Stimulated activated naive CD8-positive, alpha-beta T cell treated with anti-CD3 and anti-CD28 coated beads, Interleukin-15, Interleukin-2, amounts not matched to agents 100 U/mL and 50 U/mL, for 24 hours (primary cell): ENCODE results near the gene GABPB2.

Source experiments
- ATAC-seq: fragments of 150-1000 bp; cut with Tn5 transposase; one replicate; pipeline ENCODE4 v1.10.0; 2021
- DNase-seq: peaks from one replicate; pipeline ENCODE4 v3.0.0; 2021

The GABPB2 gene

DNA sequence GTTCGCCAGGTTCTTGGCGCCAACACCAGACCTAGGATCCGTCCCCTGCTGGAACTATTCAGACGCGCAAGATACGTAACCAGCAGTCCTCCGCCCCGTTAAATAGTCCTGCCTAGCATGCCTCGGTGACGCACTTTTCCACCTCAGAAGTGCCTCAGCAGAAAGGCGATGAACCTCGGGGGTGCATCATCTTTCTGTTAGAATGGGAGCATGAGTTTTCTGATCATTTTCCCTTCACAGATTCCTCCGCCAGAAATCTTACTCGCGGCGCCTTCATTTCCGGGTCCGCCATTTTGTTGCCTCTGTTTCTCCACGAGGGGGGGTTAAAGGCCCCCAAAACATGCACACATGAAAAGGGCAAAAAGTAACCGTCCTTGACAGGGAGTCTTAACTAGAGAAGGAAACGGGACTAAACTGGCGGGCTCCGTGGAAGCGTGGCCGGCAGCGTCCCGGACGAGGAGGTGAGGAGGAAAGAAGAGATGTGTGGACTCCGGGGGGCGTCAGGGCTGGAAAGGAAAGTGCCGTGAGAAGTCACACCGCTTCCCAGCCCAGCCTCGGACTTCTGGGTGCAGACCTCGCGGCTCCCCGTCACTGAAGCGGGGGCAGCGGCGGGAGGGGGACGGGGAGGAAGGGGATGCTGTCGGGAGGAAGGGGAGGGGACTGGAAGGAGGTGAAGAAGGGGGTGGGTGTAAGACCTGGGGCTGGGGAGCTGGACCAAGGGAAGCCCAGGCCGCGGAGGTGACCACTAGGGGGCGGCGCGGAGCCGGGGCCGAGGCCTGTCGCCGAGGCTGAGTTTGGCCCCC is at the start of gene GABPB2:
Gene GABPB2 (plus strand): TSS at position 288 of the 803 bp plus-strand sequence. CDS start 17,429 bp downstream, outside the sequence.
- ATAC-seq = peak; percentile 93
- peak; percentile 96 for DNase-seq

DNA sequence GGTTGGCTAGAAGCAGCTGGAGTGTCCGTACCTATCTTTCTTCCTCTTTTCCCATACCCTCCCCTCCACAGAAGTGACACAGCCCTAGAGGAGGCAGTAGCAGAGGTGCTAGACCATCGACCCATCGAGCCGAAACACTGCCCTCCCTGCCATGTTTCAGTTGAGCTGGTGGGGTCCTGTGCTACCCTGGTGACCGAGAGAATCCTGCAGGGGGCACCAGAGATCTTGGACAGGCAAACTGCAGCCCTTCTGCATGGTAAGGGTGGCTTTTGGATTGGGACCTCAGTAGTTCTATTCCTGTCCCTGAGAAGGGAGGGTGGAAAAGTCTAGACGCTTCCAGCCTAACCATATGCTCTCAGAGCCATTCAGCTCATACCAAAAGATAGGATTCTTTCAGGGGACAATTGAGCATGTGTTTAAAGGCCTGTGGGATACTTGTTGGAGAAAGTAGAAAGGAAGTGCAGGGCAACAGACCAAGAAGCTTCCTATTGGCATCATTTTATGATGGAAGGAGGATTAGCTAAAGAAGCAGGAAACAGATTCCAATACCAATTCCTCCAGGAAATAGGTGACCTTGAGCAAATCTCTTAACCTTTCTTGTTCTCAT is 45.9 kb upstream of the GABPB2 start:
- ATAC-seq (peak; percentile 98), DNase-seq (peak; percentile 90)

DNA sequence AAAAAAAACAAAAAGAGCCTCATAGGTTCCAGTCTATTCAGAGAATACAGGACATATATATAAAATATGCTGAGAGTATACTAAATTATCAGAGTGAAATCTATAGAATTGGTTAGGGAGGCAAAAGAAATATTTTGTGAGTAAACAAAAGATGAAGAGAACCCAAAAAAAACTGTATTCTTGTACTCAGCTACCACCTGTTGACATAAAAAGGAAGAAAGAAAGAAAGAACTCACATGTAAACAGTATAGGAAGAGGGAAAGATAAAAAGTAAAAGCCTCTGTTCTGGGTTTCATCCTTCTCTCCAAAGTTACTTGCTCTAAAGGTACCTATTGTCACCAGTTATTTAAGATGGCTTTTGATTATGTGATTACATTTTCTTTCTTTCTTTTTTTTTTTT is 44.1 kb upstream of the GABPB2 start:
- no peak for ATAC-seq
- no peak for DNase-seq

DNA sequence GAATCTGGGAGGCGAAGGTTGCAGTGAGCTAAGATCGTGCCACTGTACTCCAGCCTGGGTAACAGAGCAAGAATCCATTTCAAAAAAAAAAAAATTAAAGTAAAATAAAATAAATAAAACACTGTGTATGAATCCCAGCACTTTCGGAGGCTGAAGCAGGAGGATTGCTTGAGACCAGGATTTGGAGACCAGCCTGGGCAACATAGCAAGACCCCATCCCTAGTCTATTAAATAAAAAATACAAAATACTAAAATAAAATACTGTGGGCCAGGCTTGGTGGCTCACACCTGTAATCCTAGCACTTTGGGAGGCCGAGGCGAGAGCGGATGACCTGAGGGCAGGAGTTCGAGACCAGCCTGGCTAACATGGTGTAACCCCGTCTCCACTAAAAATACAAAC is 38.4 kb upstream of the GABPB2 start:
- ATAC-seq = no peak
- DNase-seq = no peak

DNA sequence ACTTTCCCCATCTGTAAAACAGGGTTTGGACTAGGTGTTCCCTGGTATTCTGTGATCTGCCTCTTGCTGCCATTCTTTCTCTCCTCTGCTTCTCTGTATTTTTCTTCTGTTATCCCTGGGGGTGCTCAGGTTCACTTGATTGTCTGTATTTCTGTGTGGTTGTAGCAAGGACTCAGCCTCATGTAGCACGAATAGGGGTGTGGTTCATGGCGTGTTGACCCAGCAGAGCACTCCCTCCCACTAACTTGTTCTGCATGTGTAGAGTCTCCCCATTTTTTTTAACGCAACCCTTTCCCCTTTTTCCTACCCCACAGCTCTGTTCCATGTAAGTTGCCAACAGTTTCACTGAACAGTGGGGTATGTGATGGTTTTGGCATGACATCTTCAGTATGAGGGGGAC is 35.4 kb upstream of the GABPB2 start:
- ATAC-seq (no peak), DNase-seq (no peak)

DNA sequence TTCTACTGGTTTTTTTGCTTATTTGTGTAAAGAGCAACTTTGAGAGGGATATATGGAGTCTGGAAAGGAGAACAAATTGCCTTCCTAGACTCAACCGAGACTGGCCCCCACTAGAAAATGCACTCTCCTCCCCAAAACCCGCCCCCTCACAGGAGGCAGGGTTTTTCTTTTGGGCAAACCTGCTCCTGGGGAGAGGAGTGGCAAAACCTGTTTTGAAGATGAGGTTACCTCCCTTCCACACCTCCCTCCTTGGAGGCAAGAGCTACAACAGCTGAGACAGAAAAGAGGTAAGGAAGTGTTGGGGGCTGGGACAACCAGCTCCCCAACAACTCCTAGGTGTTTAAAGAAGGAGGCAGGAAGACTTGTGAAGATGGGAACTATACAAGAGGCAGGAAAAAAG is 34.2 kb upstream of the GABPB2 start, which contains the start of gene BNIPL:
Gene BNIPL (plus strand): TSS at position 231 of the 400 bp plus-strand sequence. CDS start 140 bp downstream, at position 371.
- no peak for ATAC-seq
- DNase-seq = no peak

DNA sequence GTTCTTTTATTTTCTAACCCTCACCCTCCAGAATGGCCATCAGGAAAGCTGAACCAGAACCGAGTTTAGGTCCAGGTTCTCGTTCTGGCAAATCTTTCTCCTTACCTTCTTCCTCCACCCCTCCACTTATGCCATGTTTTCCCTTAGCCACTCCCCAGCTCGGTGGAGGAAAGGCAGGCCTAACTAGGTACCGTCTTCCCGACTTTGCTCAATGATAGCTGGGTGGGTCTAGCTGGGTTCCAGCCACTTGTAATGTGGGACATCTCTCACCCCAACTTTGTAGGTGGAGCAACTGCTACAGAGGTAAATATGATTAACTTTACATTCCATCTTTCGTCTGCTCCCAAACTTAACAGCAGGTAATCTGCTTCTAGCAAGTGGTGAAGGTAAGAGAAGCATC is 33.5 kb upstream of the GABPB2 start:
- no peak for ATAC-seq
- DNase-seq = no peak

DNA sequence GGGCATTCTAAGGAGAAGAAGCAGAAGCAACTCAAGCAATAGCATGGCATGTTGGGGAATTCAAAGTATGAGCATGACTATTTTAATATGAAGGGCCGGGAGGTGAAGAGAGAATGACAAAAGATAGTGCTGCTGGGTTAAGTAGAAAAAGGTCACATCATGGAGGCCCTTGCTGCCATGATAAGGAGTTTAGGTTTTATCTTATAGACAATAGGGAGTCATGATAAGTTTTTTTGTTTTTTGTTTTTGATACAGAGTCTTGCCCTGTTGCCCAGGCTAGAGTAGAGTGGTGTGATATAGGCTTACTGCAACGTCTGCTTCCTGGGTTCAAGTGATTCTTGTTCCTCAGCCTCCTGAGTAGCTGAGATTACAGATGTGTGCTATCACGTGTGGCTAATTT is 31.0 kb upstream of the GABPB2 start:
- ATAC-seq (no peak), DNase-seq (no peak)

DNA sequence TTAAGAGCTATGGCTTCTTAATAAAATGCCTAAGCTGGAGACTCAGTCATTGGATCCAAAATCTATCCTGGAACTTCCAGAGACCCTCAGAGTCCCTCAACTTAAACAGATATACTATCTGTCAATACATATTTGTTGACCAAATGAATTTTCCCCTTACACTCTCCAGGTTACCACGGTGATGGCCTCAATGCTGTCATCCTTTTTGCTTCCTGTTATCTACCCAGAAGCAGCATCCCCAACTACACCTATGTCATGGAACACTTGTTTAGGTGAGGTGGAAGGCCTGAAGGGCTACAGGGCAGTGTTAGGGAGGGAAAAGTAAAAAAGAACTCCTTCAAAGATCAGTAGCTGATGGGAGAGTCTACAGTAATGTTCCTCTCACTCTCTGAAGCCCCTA is 27.4 kb upstream of the GABPB2 start:
- ATAC-seq (no peak), DNase-seq (no peak)

DNA sequence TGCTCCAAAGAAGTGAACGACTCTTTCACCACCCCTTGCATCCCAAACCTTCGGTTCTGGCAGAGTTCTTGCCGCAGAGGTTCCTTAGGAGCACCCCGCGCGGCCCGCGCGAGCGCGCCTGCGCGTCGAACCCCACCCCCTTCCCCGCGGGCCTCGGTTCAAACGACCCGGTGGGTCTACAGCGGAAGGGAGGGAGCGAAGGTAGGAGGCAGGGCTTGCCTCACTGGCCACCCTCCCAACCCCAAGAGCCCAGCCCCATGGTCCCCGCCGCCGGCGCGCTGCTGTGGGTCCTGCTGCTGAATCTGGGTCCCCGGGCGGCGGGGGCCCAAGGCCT is 23.0 kb upstream of the GABPB2 start, which contains the start of gene C1orf56:
Gene C1orf56 (plus strand): TSS at position 161 of the 334 bp plus-strand sequence. CDS start 97 bp downstream, at position 258.
- DNase-seq = peak; percentile 76
- ATAC-seq = peak; percentile 74

DNA sequence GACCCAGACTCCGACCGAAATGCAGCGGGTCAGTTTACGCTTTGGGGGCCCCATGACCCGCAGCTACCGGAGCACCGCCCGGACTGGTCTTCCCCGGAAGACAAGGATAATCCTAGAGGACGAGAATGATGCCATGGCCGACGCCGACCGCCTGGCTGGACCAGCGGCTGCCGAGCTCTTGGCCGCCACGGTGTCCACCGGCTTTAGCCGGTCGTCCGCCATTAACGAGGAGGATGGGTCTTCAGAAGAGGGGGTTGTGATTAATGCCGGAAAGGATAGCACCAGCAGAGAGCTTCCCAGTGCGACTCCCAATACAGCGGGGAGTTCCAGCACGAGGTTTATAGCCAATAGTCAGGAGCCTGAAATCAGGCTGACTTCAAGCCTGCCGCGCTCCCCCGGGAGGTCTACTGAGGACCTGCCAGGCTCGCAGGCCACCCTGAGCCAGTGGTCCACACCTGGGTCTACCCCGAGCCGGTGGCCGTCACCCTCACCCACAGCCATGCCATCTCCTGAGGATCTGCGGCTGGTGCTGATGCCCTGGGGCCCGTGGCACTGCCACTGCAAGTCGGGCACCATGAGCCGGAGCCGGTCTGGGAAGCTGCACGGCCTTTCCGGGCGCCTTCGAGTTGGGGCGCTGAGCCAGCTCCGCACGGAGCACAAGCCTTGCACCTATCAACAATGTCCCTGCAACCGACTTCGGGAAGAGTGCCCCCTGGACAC is 22.5 kb upstream of the GABPB2 start:
- ATAC-seq (peak; percentile 85), DNase-seq (peak; percentile 67)

DNA sequence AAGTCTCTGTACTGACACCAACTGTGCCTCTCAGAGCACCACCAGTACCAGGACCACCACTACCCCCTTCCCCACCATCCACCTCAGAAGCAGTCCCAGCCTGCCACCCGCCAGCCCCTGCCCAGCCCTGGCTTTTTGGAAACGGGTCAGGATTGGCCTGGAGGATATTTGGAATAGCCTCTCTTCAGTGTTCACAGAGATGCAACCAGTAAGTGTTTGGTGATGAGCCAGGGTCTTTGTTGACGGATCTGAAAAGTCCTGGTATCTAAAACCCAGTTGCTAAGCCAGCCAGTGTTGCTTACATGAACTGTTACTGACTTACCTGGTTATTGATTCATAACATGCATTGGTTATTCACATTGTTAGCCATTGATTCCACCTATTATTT is 21.9 kb upstream of the GABPB2 start:
- ATAC-seq = no peak
- DNase-seq = no peak

DNA sequence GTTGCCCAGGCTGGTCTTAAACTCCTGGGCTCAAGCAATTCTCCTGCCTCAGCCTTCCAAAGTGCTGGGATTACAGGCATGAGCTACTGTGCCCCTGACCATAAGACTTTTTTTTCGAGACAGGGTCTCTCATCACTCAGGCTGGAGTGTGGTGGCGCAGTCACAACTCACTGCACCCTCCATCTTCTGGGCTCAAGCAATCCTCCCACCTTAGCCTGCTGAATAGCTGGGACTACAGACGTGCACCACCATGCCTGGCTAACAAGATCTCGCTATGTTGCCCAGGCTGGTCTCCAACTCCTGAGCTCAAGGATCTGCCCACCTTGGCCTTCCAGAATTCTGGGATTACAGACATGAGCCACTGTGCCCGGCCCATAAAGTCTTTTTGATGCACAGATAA is 21.1 kb upstream of the GABPB2 start:
- no peak for ATAC-seq
- DNase-seq = no peak

DNA sequence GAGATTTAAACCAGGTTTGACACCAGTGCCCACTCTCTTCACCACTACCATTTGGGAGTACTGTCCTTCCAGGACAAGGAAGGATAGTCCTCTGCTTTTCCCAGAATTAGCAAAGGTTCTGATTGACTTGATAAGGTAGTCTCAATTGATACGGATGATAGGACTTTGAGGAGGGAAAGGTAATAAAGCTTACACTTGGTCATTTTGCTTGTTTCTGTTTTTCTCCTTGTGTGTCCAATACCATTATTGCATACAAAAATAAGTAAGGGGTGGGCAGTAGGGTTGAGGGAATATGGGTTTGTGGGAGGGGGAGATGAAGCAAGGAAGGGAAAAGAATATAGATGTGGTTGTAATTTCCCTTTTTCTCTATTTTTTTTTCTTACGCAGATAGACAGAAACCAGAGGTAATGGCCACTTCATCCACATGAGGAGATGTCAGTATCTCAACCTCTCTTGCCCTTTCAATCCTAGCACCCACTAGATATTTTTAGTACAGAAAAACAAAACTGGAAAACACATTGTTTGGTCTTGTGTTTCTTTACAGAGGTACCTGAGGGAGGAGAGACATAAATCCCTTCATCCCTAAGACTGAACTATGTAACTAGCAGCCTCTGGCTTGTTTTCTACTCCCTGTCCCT is 20.4 kb upstream of the GABPB2 start:
- DNase-seq = no peak
- ATAC-seq = no peak

DNA sequence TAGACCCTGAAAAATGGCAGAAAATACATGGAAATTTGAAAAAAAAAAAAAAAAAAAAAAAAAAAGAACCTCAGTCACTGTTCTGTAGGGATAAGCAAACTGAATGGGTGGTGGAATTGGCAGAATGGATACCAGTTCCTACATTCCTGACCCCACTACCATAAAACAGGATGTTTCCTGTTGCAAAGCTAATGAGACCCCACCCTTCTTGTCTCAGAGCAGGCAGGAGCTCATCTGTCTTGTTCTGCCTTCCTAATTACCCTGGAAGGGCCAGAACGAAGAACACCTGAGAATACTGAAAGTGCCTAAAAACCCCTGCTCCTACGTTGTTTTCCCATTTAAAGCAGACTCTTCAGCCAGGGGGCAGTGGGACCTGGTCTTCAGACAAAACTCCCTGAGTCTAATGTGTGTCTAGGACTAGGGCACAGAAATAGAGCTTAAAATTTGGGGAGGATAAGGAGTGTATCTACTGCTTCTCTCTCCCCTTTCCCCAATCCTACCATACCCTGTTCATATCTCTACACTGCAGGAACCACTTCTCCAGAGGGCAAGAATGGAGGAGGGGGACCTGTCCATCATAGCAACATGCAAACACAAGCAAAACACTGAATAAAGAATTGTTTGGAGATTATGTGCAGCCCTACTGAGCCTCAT is 19.1 kb upstream of the GABPB2 start:
- DNase-seq (no peak), ATAC-seq (no peak)

DNA sequence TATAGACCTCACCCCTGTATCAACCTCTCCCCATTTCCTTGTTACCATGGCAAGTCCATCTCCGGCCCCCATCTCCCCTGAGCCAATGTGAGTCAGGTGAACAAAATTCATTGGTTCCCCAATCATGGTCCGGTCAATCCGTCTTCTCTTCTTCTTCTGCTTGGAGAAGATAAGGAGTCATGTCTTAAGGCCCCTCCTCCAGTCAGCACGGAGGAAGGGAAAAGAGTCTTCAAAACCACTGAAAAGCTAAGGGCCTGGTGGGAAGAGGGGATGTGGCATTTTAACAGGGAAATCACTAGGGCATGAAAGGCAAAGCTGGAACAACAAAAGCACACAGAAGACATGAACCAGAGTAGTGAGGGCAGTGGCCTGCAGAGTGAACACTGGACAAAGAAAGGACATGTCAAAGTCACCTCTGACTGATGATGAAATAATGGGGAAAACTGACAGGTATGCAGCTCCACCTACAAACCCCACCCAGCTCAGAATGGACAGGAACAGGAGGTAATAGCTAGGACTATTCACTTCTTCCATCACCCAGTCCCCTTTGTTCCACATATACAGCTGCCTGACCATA is 15.5 kb upstream of the GABPB2 start:
- DNase-seq (no peak), ATAC-seq (no peak)

DNA sequence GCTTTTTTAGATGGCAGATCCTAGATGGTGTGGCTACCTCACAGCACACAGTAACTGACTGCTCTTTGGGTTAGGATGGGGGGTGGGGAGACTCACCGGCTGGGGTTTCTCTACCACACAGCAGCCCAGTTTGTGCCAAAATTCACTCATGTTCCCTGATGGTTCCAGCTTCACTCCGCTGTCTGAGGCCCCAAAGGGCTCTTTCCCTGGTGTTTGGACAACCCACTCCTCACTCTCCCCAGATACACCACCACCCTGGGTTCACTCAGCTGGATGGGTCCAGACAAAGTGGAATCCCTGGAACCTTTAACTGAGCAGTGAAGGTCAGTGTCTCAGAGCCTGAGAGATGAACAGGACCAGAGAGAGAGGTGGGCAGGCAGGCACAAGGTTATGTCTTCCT is 15.0 kb upstream of the GABPB2 start:
- ATAC-seq = no peak
- DNase-seq = no peak

DNA sequence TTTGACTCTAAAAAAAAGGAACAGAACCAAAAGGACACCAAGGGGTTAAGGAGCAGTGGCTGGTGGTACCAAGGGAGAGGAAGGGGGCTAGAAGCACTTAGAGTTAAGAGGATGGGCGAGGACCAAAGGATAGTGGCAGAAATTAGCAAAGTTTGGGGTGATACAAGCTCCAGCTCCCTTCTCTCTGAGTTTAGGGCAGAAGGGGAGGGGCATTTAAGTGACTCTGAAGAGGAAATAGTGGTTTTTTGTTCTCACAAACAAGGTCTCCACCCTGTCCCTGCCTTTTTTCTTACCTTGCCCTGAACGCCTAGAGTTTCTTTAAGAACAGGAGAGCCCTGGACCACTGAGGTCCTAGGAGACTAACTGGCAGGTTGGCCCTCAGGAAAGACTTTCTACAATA is 14.4 kb upstream of the GABPB2 start:
- ATAC-seq (no peak), DNase-seq (no peak)

DNA sequence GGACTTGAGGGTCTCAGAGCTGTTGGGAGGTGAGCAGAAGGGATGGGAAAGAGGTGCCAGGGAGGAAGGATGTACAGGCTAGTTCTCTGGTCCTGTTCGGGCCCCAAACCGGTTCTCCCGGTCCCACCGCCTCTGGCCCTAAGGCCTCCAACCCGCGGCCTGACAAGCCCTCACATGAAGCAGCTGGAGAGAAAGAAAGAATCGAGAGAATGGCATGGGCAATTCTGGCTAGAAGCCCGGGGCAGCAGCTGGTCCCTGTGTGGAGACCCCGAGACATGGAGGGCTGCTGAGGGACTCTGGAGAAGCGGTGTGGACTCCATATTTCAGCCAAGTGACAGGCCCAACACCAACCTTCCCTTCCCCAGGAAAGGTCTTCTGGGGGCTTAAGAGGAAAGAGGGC is 11.9 kb upstream of the GABPB2 start:
- DNase-seq (peak; percentile 29), ATAC-seq (no peak)

DNA sequence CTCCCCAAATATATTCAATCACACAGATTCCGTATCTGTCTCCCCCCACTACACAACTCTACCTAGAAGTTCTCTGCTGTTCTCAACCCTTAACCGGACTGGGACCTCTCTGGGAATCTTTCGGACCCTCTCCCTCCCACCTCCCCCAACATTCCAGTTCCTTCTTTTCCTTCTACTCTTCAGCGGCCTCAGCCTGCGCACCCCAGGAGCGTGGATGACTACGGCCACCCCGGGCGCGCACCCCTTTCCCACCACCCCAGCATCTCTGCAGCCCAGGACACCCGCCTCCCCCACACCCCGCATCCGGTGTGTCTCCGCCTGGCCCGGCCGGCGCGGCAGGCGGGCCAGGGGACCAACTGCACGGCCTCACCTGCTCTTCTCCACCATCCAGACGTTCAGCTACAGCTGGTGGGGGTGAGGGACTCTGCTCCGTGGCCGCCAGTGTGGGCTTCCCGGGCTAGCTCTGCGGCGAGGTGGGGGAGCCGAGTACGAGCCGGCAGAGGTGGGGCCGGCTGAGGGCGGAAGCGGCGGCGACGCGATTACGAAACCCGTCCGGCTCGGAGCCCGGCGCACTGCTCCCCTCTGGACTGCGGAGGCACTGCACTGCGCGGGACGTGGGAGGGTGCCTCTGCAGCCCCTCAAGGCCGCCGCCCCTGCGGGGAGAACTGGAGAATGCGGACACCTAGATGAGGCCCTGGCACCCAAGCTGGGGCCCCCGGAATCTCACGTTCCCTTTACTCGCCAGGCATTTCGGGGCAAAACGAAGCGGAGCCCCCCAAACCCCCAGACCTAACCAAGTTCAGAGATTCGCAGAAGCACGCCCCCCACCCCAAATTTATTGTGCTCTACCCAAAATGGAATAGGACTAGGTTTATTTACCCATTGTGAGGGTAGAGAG is 11.2 kb upstream of the GABPB2 start, which contains the start of gene CDC42SE1:
Gene CDC42SE1 (minus strand): TSS at position 514 of the 898 bp plus-strand sequence. CDS start 3,892 bp downstream, outside the sequence.
- ATAC-seq (peak; percentile 83), DNase-seq (peak; percentile 89)
